Ovary (tissue), 9 donors: Measurements from ENCODE around the gene ABLIM2. TPM values are rescaled to one million over a fixed set of nuclear protein-coding genes. Genes with fewer than 3 reads are reported as not detected.

ENCODE experiments used
- DNase-seq, 5 donors: peaks; one replicate each; pipeline ENCODE4 v3.0.0-alpha.2; 2019 to 2020
- H3K27ac ChIP-seq, 2 donors: fragments of 200-600 bp; one replicate each; pipeline versions ENCODE4 v1.5.1 to v1.8.0; 2019 to 2022
- H3K27me3 ChIP-seq: fragments of 200-600 bp; one replicate; pipeline ENCODE4 v1.8.0; 2022
- H3K36me3 ChIP-seq: fragments of 200-600 bp; sonication (generic); one replicate; pipeline ENCODE4 v1.5.1; 2019
- H3K4me1 ChIP-seq: one replicate; pipeline ENCODE4 v1.8.1; 2013; ENCODE audit warnings: mild to moderate bottlenecking, moderate library complexity; ENCODE audit not compliant: insufficient read depth
- H3K4me3 ChIP-seq: fragments of 200-600 bp; sonication (generic); one replicate; pipeline ENCODE4 v1.5.1; 2017
- H3K9me3 ChIP-seq, 2 donors: fragments of 200-600 bp in 1 of 2; sonication (generic) in 1 of 2; one replicate each; pipeline versions ENCODE4 v1.5.1 to v1.8.1; 2013 to 2019; ENCODE audit warnings: mild to moderate bottlenecking in 1 of 2, moderate library complexity in 1 of 2
- CTCF ChIP-seq, 3 donors: fragments of 450-650 bp in 2 of 3; fragments of 200-600 bp in 1 of 3; IDR thresholded peaks; one replicate each; pipeline versions ENCODE4 v1.5.1 to v1.8.0; 2016 to 2022; ENCODE audit warnings: antibody characterized with exemption in 3 of 3, mild to moderate bottlenecking in 1 of 3
- EP300 ChIP-seq: sonication (generic); formaldehyde crosslinking; IDR thresholded peaks from one replicate; pipeline ENCODE4 v1.6.1; 2017; ENCODE audit warnings: antibody characterized with exemption
- POLR2A ChIP-seq: fragments of 450-650 bp; IDR thresholded peaks from one replicate; pipeline ENCODE4 v1.6.1; 2017; ENCODE audit warnings: antibody characterized with exemption, mild to moderate bottlenecking, moderate library complexity
- WGBS, 3 donors: extraction: QIAGEN DNeasy Blood & Tissue Kit in 1 of 3; methylation state at CpG; one replicate each; pipeline versions ENCODE4 v1.1.5 to v1.1.7; 2013 to 2017; 5-methylcytosine and 5-hydroxymethylcytosine counted together
- intact Hi-C, 4 donors: fragments of 100-400 bp; cut with DNase I; formaldehyde crosslinking; loops; one replicate each; pipeline versions ENCODE4 v1.11.0 to v1.15.1; 2022 to 2023
- polyA plus RNA-seq, 2 donors: library from polyadenylated mRNA; stranded (reverse); fragments of 200-250 nt in 1 of 2; fragments of 350-450 nt in 1 of 2; fragmentation: Illumina TruSeq in 1 of 2; extraction: RNeasy Lipid Tissue Mini Kit (QIAGEN cat#74804) in 1 of 2; gene quantifications; one replicate each; pipeline ENCODE4 v1.2.3, GENCODE V29; 2013 to 2014
- total RNA-seq, 7 donors: library from RNA; depleted of rRNA in 2 of 7; stranded (reverse); fragments of >200 nt in 2 of 7; fragmentation: NEBNext Ultra II Directional in 3 of 7; extraction: Animal tissue kit (Norgen Biotek cat#: 25700) in 3 of 7; gene quantifications; one replicate each; pipeline versions ENCODE4 v1.1.0 to v1.2.4, GENCODE V29; 2016 to 2023
- donor health status: DM: no; HTN: no; CAD: no; lungs with moderate emphysema.
- donor health status: DM: no; HTN: no; CAD: no.
- donor health status: Bipolar disorder and iron deficiency.
- donor health status: DM: yes; HTN: yes; CAD: no.
- donor health status: DM: no; HTN: no; CAD: no.
- donor health status: DM: yes; HTN: yes; CAD: no.

ABLIM2 gene
- total and polyA plus RNA-seq, 9 donors = 0.81 to 7.9 (median 2.1) TPM

DNA sequence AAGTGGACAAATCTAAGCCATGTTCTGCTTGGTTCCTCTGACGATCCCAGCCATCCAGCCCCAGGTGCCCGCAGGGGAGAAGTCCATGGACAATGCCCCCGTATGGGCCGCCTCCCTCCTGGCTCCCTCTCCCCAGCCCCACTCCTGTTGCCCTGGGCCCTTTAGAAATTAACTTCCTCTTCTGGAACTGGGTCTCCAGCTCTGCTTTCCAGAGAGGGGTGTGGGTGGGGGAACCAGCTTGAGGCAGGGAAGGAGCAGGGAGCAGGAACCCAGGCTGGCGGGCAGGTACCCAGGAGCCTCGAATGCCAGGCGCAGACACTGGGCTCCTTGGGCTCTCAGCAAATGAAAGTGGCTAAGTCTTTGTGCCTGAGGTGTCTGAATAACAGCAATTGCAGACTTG is 12.7 kb upstream of the ABLIM2 start:
- H3K4me3 ChIP-seq = no peak overlapping the region
- TF ChIP-seq CTCF (IDR thresholded peaks at IDR 0.05) = no peak
- TF ChIP-seq POLR2A = no peak
- no peak for TF ChIP-seq EP300
- DNase-seq = no peak
- H3K27me3 ChIP-seq = no peaks in the 10 kb centered on the region
- 93 to 94% (median 93%) methylated on average over 7 of the region's 7 CpGs for WGBS, 3 donors
- no peaks in the 10 kb centered on the region for H3K4me1 ChIP-seq
- intact Hi-C loops = loop anchor here in 1 of 4 donors (10.0 kb wide), 1 partner anchor 234 kb away; no protein-coding TSS in a partner anchor
- no peak overlapping the region for H3K27ac ChIP-seq
- no peaks in the 10 kb centered on the region for H3K36me3 ChIP-seq
- no peaks in the 10 kb centered on the region for H3K9me3 ChIP-seq

DNA sequence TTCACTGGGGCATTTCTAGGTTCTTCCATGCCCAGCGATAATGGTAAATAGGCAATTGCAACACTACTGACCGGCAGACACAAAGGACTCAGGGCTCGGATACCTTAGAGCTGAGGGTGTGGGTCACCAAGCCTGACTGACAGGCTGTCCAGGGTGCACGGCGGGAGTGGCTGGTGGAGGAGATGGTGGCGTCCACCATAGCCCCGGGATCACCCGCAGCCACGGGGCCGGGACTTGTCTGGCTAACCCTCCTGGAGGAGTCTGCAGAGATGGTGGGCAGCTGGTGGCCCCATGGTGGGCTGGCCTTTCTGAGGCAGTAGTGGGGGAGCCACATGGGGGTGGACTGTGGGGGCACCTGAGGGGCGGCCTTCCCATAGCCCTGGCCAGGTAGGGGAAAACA is 11.7 kb upstream of the ABLIM2 start:
- no peak for DNase-seq
- Histone ChIP-seq H3K9me3 (no peaks in the 10 kb centered on the region), H3K4me3 (no peak overlapping the region), H3K36me3 (no peaks in the 10 kb centered on the region), H3K4me1 (no peaks in the 10 kb centered on the region), H3K27me3 (no peaks in the 10 kb centered on the region), H3K27ac (no peak overlapping the region)
- 89 to 92% (median 92%) methylated on average over 10 to 11 of the region's 11 CpGs for WGBS, 3 donors
- TF ChIP-seq POLR2A (no peak), CTCF (IDR thresholded peaks at IDR 0.05) (no peak), EP300 (no peak)
- intact Hi-C loops = loop anchor here in 1 of 4 donors (10.0 kb wide), 1 partner anchor 234 kb away; no protein-coding TSS in a partner anchor

GRCh38 chr4:8169763-8170162 is 11.2 kb upstream of the ABLIM2 start:
- no peak for DNase-seq
- no peaks in the 10 kb centered on the region for H3K36me3 ChIP-seq
- H3K4me1 ChIP-seq = no peaks in the 10 kb centered on the region
- no peaks in the 10 kb centered on the region for H3K9me3 ChIP-seq
- WGBS, 3 donors = 83 to 96% (median 88%) methylated on average over 3 of the region's 3 CpGs
- no peak overlapping the region for H3K27ac ChIP-seq
- H3K4me3 ChIP-seq = no peak overlapping the region
- TF ChIP-seq EP300 (no peak), CTCF (IDR thresholded peaks at IDR 0.05) (no peak), POLR2A (no peak)
- H3K27me3 ChIP-seq = no peaks in the 10 kb centered on the region
- intact Hi-C loops = loop anchor here in 2 of 4 donors (10.0 kb wide), 1 partner anchor 235 kb away; no protein-coding TSS in a partner anchor

- Histone ChIP-seq H3K27me3 (no peaks in the 10 kb centered on the region), H3K4me1 (no peaks in the 10 kb centered on the region), H3K27ac (no peak overlapping the region), H3K4me3 (no peak overlapping the region), H3K36me3 (no peaks in the 10 kb centered on the region), H3K9me3 (no peaks in the 10 kb centered on the region)
- WGBS, 3 donors = 80 to 85% (median 82%) methylated on average over 5 of the region's 5 CpGs
- intact Hi-C loops = loop anchor here in 1 of 4 donors (10.0 kb wide), 1 partner anchor 236 kb away; no protein-coding TSS in a partner anchor
- TF ChIP-seq EP300 (no peak), POLR2A (no peak), CTCF (IDR thresholded peaks at IDR 0.05) (no peak)
- no peak for DNase-seq
Observed at GRCh38 chr4:8168832-8169598, 10.4 kb upstream of the ABLIM2 start.
